Dedifferentiated amniotic fluid mesenchymal stem cell (primary cell): ENCODE results near the gene RAPH1.
A peak's percentile ranks its signal among the peaks of the same experiment; 100 is the strongest.

Source experiments
- DNase-seq: peaks from one replicate; pipeline ENCODE4 v3.0.0-alpha.2; 2016; ENCODE audit errors: extremely low spot score

The RAPH1 gene

DNA sequence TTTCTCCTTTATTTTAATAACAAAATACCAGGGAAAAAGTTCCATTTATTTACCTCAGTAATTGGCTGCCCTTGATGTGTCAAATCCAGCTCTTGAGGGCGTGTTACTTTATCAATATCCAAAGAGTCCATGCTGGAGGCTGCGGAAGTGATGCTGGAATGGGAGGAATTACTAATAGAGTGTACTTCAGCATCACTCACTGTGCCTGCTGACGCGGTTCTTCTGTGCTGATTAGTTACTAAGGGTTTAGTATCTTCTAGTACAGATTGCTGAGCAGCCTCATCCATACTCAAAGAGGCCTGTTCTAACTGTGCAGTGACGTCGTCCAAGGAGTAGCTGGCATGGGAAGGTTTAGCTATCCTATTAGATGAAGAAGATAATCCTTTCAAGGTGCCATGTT, 45.6 kb downstream of the RAPH1 start:
- DNase-seq = no peak

DNA sequence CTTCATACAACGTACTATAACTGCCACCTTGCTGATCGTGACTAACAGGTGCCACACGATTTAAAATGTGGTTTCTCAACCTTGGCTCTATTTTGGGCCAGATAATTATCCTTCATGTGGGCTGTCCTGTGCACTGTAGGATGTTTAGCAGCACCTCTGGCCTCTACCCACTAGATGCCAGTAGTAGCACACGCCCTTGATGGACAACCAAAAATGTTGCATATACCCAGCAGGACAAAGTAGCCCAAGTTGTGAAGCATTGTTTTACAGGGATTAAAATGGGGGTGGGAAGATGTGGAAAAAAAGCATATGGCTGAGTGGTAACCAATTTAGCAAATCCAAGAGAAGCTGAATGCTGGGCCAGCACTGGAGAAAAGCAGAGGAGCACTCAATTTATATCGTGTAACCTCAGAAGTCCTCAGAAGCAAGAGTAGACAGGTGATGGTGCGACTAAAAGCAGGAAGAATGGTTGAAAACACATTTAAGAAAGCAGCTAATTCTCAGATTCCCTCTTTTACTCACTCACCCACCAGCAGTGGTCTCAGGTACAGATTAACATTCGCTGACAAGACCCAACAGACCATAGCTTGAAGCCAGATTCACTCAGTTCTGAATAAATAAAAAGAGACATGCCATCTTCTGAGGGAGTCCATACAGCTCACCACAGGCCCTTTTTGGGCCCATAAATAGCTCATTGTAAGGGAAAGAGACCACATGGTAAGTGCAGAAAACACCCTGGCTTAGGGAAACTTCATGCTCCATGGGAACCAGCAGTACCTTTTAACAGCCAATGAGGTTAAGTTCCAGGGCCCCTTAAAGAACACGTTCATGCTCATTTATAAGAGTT, 50.6 kb downstream of the RAPH1 start:
- DNase-seq = no peak

GRCh38 chr2:203480623-203481022, 54.5 kb downstream of the RAPH1 start:
- DNase-seq = no peak

DNA sequence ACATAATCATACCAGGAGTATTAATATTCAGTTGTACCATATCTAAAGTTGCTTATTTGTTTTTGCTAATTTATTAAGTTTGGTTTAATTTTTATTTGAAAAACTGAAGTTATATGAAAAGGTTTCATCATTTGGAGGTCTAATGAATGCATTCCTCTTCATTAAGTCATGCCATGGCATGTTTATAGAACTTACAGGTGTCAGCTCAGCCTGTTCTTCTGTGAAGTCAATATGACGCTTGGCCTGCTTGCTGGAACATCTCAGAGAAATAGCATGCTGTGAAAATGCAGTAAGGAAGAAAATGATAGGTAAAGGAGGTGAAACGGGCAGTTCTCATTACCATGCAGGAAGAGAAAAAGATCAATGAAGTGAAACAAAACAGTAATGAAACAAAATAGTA, 58.2 kb downstream of the RAPH1 start:
- DNase-seq = no peak

GRCh38 chr2:203471323-203471722, 63.8 kb downstream of the RAPH1 start:
- DNase-seq = no peak

- no peak for DNase-seq
Measured at GRCh38 chr2:203470371-203470770, 64.7 kb downstream of the RAPH1 start.

DNA sequence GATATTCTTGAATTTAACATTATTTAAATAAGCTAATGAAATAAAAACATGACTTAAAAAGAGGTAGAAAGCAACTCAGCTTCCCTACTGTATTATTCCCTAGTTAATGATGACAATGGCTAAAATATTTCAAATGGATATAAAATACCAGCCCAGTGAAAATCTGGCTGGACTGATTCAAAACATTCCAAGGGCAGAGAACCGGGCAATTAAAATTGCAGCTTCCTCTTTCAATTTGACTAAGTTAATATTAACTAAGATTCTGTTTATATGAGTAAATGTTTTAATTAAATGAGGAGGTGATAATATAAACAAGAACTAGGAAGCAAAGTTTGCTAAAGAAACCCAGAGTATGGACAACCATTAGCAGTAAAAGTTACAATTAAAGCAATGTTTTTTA, 65.6 kb downstream of the RAPH1 start:
- DNase-seq = no peak

- DNase-seq = peak; percentile 59
Measured at GRCh38 chr2:203463266-203463678, 71.8 kb downstream of the RAPH1 start.

DNA sequence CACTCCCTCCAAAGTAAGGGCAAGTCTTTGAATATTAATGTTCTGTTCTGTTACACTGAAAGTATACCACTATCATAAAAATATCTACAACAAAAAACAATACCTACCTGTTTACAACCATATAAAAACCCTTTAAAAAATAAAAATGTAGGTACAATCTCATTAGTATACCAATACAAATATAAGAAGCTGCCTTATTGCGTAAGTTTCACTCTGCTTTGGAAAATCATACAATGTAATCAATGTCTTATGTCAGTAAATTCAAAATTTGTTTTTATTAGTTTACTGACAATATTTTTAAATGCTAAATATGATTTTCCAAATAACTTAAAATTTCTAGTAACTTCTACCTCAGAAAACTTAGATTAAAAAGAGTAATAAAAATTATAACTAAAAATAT, 72.8 kb downstream of the RAPH1 start:
- no peak for DNase-seq

GRCh38 chr2:203461746-203462145, 73.4 kb downstream of the RAPH1 start:
- DNase-seq = peak; percentile 69

- no peak for DNase-seq
Measured at GRCh38 chr2:203455209-203455608, 79.9 kb downstream of the RAPH1 start.

DNA sequence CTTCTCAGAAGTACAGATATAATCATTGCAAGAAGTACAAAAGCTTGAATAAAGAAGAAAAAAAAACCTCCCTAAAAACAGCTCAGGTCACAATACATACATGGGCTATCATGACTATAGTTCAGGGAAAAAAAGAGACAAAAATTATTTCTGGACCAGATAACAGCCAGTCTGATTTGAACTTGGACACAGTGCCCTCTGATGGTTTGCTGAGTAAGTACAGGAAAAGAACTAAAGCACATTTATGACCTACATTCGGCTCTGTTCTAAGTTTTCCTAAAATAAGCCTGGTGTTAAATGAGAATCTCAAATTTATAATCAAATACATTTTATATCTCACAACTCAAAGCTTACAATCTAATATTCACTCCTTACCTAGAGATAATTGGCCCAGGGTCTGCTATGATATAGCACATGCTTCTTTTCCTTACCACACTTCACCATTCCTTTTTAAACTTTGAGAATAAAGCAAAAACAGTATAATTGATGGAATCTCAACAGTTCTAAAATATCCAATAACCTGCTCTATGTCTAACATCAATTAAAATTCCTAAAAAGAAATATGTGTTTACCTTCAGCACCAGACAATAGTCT, 81.1 kb downstream of the RAPH1 start:
- DNase-seq = peak; percentile 64

GRCh38 chr2:203451689-203452088, 83.4 kb downstream of the RAPH1 start:
- DNase-seq = no peak

- no peak for DNase-seq
Measured at GRCh38 chr2:203451011-203451410, 84.1 kb downstream of the RAPH1 start.

DNA sequence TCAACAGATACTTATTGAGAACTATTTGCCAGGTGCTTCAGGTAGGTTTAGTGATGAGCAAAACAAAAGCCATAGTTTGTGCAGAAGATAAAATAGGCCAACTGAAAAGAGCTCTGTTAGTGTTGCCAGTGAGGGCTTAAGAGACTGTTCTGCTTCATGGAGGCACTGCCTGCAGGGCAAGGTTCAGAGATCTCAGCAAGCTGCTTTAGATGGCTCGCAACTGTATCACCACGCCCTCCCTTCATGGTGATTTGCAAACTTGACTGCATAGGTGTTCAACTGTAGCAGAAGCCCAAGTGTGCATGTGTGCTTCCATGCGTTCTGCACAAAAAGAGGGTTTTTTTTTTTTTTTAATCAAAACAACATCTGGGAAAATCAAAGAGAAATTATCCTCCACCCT, 84.5 kb downstream of the RAPH1 start:
- DNase-seq = no peak

- DNase-seq = no peak
Measured at GRCh38 chr2:203446780-203447179, 88.3 kb downstream of the RAPH1 start.

- no peak for DNase-seq
Measured at GRCh38 chr2:203446071-203446481, 89.0 kb downstream of the RAPH1 start.

GRCh38 chr2:203444738-203445137, 90.4 kb downstream of the RAPH1 start:
- no peak for DNase-seq

GRCh38 chr2:203442463-203442862, 92.6 kb downstream of the RAPH1 start:
- DNase-seq = no peak

DNA sequence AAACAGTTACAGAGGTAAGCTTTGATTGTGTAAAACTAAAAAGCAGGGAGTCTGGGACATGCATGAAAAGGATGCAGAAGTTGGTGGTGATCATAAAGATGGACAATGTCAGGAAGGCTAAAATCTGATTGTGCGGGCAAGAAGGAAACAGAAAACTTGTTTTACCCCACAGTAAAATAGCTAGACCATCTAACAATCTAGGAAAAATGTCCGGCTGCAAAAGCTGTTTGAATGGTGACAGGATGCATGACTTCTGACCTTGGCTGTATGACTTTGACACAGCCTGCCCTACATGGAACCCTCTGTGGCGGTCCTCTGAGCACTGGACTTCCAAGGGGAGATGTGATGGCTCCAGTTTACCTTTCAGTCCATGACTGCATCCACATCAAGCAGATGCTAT, 93.6 kb downstream of the RAPH1 start:
- no peak for DNase-seq

DNA sequence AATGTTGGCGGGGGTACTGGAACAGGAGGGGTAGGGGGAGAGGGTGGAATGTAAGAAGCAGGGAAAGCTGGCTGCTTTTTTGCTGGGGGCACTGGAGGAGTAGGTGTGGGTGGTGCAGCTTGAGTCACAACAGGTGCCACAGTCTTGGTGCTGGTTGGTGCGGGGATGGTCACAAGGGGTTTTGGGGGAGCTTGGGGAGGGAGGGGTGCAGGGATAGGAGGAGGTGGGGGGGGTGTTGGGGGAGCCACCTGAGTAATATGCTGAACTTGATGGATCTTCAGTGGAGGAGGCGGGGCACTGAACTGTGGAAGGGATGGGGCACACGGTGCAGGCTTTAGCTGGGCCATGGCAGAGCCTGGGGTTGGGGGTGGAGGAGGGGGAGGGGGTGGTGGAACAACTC, 94.4 kb downstream of the RAPH1 start:
- DNase-seq = no peak

DNA sequence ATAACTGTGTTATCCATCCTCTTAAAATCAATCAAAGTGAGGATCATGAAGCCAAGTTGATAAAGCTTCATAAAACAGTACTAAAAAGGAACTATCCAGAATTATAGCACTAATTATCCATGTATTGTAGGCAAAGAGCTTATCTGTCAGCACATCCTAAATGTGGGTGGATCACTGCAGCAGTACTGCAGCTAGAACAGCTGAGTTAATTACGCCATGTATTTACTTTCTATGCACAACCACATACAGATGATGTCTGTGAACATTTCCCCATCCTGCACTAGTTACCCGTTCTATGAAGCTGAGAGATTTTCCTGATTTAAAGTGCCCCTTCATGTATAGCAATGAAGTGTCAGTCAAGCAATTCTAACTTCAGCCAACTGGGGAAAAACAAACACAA, 96.6 kb downstream of the RAPH1 start:
- DNase-seq = no peak

DNA sequence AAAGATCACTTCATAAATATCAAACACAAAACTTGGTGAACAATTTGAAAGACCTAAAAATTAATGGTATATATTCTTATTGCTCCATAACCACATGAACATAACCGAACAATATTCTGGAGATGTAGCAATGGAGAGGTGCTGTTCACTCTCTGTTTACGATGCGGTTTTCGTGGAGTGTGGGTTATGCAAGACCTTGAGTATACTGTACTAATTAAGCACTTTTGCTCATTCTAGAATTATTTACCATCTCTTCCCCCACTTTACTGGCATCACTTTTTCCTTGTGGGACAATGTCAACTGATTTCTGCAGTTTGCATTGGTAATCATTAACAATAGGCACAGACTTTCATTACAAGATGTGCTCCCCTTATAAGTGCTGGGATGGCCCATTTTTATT, 97.6 kb downstream of the RAPH1 start:
- no peak for DNase-seq

- no peak for DNase-seq
Measured at GRCh38 chr2:203436496-203436895, 98.6 kb downstream of the RAPH1 start.
